Lower leg skin (tissue), 3 donors: ENCODE data around the gene RAB13.

ENCODE experiments used
- CTCF ChIP-seq, 3 donors: fragments of 450-650 bp; IDR thresholded peaks; one replicate each; pipeline ENCODE4 v1.5.1; 2016; ENCODE audit warnings: antibody characterized with exemption in 3 of 3, mild to moderate bottlenecking in 3 of 3, moderate library complexity in 2 of 3
- POLR2A ChIP-seq, 2 donors: fragments of 450-650 bp; IDR thresholded peaks; one replicate each; pipeline ENCODE4 v1.6.1; 2016 to 2017; ENCODE audit warnings: antibody characterized with exemption in 2 of 2, mild to moderate bottlenecking in 1 of 2, moderate library complexity in 1 of 2

- TF ChIP-seq CTCF (IDR thresholded peaks at IDR 0.05) = no peak
- no peak for TF ChIP-seq POLR2A (IDR thresholded peaks at IDR 0.05)
These were observed 34.3 kb downstream of the RAB13 start for GRCh38 chr1:153951801-153952200.
